Stimulated activated CD8-positive, alpha-beta memory T cell treated with anti-CD3 and anti-CD28 coated beads, Interleukin-12 subunit alpha, Interleukin-12 subunit beta, amount 100 ng/mL, for 24 hours (primary cell): Measurements from ENCODE around the gene MTUS2.

ENCODE experiments used
- DNase-seq: peaks from one replicate; pipeline ENCODE4 v3.0.0-alpha.2; 2020; ENCODE audit errors: extremely low read depth

Gene MTUS2

DNA sequence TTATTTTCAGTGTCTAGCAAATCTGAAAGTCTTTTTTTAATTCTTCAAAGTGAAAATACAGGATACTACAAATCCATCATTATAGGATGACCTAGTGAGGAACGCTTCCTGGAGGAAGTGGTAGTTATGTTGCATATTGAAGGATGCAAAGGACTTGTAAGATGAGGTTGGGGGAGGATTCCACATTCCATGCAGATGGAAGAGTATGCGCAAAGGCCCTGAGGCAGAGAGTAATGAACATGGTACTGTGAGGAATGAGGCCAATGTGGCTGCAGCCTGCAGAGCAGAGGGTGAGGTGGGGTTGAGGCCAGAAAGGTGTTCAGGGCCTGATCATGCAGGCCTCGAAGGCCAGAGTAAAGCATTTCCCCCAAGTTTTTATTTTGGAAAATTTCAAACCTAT is 202.8 kb downstream of the MTUS2 start:
- DNase-seq: no peak

- DNase-seq: no peak
These were observed 204.6 kb downstream of the MTUS2 start for GRCh38 chr13:29024783-29025182.

- DNase-seq: no peak
These were observed 208.7 kb downstream of the MTUS2 start for GRCh38 chr13:29028868-29029267.

DNA sequence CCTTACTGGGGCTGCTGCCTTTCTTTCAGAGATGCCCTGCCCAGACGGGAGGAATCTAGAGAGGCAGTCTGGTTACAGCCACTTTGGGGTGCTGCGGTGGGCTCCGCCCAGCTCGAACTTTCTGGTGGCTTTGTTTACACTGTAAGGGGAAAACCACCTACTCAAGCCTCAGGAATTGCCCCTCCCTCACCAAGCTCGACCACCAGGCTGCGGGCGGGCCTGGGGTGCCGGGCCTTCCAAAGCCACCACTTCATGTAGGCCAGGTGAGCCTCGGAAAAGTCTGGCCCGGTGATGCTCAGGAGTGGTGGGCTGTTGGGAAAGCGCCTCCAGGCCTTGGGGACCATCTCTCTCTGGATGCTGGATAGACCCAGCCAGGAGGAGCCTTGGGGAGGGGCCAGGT is 218.6 kb downstream of the MTUS2 start:
- no peak for DNase-seq

- no peak for DNase-seq
These were observed 219.1 kb downstream of the MTUS2 start for GRCh38 chr13:29039212-29039611.

DNA sequence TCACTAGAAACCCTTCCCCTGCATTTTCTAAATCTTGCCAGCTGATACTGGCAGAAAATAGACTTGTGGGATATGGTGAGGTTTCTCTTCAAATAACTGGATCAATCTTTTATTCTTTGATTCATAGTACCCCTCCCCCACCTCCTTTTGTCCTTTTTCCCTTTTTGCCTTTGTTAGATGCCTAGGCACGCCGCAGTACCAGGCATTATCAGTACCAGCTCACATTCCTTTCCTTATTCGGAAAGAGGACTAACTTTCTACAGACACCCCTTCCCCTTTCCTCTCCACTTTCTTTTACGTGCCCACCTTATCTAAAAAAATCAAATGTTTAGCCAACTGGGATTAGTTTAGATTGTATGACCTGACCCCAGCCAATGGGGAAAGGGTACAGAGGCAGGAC is 226.4 kb downstream of the MTUS2 start:
- DNase-seq: no peak

GRCh38 chr13:29049524-29049923 is 229.4 kb downstream of the MTUS2 start:
- no peak for DNase-seq

DNA sequence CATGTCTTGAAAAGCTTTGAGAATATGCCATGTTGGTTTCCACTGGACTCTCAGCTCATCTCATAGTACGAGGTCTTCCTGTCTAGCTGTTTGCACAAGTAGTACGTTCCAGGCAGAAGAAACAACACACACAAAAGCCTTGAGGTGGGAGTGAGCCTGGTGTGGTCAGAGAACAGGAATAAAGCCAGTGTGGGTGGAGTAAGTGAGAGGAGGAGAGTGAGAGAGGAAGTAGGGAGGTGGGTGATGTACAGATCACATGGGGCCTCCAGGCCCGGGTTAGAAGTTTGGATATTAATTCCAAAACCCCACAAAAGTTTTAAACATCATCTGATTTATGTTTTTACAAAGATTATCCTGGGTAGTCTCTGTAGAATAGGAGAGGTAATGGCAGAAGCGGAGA is 230.6 kb downstream of the MTUS2 start:
- DNase-seq: no peak

GRCh38 chr13:29059800-29060199 is 239.7 kb downstream of the MTUS2 start:
- no peak for DNase-seq

DNA sequence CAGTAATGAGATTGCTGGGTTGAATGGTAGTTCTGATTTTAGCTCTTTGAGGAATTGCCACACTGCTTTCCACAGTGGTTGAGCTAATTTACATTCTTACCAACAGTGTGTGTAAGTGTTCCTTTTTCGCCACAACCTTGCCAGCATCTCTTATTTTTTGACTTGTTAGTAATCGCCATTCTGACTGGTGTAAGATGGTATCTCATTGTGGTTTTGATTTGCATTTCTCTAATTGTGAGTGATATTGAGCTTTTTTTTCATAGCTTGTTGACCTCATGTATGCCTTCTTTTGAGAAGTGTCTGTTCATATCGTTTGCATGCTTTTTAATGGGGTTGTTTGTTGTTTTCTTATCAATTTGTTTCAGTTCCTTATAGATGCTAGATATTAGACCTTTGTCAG is 245.0 kb downstream of the MTUS2 start:
- DNase-seq: no peak

- DNase-seq: no peak
These were observed 247.3 kb downstream of the MTUS2 start for GRCh38 chr13:29067306-29067945.

- DNase-seq: no peak
These were observed 253.6 kb downstream of the MTUS2 start for GRCh38 chr13:29073755-29074154.

- DNase-seq: no peak
These were observed 257.1 kb downstream of the MTUS2 start for GRCh38 chr13:29077051-29077813.

DNA sequence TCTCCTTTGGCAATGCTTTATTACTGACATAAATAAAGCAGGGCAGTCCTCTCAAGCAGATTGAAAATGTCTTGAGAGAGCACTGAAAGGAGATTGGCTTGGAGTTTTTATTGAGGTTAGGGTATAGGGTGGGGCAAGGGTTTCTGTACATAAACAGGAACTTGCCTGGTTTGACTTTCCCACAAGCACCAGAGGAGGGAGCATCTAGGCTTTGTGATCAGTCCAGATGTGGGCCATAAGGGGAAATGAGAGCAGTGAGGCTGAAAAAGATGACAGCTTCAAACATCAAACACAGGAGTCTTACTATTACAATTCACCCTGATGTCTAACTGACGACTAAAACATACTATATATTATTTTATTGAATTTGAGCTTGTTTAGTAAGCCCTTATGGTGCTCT is 260.9 kb downstream of the MTUS2 start:
- DNase-seq: no peak

GRCh38 chr13:29081697-29082440 is 261.7 kb downstream of the MTUS2 start:
- no peak for DNase-seq

GRCh38 chr13:29099781-29100406 is 279.8 kb downstream of the MTUS2 start:
- no peak for DNase-seq

- DNase-seq: no peak
These were observed 280.6 kb downstream of the MTUS2 start for GRCh38 chr13:29100758-29101157.

DNA sequence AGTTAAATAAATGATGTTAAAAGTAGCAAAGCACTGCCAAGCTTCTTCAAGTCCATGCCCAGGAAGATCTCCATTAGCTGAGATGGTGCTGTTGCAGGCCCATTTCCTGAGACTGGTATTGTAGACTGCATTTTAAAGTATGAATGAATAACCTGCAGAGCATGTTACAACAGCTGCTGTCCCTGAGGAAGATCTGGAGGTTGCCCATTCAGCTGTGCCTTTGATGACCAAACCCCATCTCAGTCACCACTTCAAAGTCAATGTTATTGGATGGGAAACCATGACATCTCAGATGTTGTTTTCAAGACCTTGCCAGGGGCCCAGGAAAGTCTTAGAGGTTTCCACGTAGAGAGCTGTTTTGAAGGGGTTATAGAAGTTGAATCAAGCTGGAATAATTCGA is 281.3 kb downstream of the MTUS2 start:
- no peak for DNase-seq

GRCh38 chr13:29101905-29102304 is 281.8 kb downstream of the MTUS2 start:
- DNase-seq: no peak

GRCh38 chr13:29103065-29103800 is 283.1 kb downstream of the MTUS2 start:
- DNase-seq: no peak

GRCh38 chr13:29104461-29104860 is 284.3 kb downstream of the MTUS2 start:
- DNase-seq: no peak

GRCh38 chr13:29105779-29106178 is 285.6 kb downstream of the MTUS2 start:
- DNase-seq: no peak
